ENCODE data around the gene GRIK3.

DNA sequence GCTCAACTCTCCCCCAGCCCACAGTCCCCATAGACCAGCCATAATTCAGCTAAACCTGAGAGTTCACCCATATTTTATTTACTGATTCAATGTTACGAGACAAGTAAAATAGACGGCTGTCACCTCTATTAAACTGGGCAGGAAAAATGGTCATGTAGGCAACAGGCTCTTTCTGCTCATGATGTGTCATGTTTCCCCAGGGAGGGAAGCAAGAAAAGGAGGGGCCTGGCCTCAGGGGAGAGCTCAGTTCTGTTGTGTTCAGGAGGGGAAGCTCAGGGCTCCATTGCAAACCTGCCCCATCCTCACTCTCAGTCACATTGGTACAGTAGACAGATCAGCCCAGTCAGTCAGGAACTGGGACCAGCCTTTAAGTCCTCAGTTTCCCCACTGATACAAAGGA is 12.8 kb downstream of the GRIK3 start:
- TF ChIP-seq EZH2 (IDR thresholded peaks at IDR 0.05; ENCODE audit: borderline replicate concordance) = no peak
- TF ChIP-seq, protein P1, sequence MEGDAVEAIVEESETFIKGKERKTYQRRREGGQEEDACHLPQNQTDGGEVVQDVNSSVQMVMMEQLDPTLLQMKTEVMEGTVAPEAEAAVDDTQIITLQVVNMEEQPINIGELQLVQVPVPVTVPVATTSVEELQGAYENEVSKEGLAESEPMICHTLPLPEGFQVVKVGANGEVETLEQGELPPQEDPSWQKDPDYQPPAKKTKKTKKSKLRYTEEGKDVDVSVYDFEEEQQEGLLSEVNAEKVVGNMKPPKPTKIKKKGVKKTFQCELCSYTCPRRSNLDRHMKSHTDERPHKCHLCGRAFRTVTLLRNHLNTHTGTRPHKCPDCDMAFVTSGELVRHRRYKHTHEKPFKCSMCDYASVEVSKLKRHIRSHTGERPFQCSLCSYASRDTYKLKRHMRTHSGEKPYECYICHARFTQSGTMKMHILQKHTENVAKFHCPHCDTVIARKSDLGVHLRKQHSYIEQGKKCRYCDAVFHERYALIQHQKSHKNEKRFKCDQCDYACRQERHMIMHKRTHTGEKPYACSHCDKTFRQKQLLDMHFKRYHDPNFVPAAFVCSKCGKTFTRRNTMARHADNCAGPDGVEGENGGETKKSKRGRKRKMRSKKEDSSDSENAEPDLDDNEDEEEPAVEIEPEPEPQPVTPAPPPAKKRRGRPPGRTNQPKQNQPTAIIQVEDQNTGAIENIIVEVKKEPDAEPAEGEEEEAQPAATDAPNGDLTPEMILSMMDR (IDR thresholded peaks at IDR 0.05; ENCODE audit: poor library complexity) = no peak
- no peak for TF ChIP-seq EZH2phosphoT487 (IDR thresholded peaks at IDR 0.05; ENCODE audit: low read depth, severe bottlenecking, unreplicated experiment)
